Measurements from ENCODE around the gene SUSD1. TPM values are rescaled to one million over a fixed set of nuclear protein-coding genes. Genes with fewer than 3 reads are reported as not detected.

The SUSD1 gene
- total and polyA plus RNA-seq, 9 of the 15 experiments (the other 6 are each of a cell fraction or from before 2014, with no cell fraction given): 10.9 to 44.4 (median 36.1) TPM

DNA sequence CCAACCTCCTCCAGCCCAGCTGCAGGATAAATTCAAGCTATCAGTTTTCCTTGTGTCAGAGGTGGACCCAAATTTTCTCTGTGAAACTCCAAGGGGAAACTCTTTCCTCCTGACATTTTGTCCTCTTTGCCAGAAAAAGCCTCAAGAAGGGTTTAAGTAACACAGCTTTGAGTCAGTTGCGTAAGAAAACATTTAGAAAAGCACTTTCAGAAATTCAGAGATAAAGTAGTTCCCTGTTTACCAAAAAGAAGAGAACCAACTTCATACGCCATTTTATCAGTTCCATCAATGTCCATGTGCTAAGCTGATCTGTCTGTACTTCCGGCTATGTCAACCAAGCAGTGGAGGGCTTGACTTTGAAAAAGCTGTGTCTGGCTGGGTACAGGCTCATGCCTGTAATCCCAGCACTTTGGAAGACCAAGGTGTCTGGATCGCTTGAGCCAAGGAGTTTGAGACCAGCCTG is 19.9 kb upstream of the SUSD1 start (continued):
- TF ChIP-seq, protein P1, sequence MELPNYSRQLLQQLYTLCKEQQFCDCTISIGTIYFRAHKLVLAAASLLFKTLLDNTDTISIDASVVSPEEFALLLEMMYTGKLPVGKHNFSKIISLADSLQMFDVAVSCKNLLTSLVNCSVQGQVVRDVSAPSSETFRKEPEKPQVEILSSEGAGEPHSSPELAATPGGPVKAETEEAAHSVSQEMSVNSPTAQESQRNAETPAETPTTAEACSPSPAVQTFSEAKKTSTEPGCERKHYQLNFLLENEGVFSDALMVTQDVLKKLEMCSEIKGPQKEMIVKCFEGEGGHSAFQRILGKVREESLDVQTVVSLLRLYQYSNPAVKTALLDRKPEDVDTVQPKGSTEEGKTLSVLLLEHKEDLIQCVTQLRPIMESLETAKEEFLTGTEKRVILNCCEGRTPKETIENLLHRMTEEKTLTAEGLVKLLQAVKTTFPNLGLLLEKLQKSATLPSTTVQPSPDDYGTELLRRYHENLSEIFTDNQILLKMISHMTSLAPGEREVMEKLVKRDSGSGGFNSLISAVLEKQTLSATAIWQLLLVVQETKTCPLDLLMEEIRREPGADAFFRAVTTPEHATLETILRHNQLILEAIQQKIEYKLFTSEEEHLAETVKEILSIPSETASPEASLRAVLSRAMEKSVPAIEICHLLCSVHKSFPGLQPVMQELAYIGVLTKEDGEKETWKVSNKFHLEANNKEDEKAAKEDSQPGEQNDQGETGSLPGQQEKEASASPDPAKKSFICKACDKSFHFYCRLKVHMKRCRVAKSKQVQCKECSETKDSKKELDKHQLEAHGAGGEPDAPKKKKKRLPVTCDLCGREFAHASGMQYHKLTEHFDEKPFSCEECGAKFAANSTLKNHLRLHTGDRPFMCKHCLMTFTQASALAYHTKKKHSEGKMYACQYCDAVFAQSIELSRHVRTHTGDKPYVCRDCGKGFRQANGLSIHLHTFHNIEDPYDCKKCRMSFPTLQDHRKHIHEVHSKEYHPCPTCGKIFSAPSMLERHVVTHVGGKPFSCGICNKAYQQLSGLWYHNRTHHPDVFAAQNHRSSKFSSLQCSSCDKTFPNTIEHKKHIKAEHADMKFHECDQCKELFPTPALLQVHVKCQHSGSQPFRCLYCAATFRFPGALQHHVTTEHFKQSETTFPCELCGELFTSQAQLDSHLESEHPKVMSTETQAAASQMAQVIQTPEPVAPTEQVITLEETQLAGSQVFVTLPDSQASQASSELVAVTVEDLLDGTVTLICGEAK (IDR thresholded peaks at IDR 0.05): no peak
- TF ChIP-seq, protein P1 (CRISPR knock-in tag; IDR thresholded peaks at IDR 0.05): no peak
- TF ChIP-seq MYC (IDR thresholded peaks at IDR 0.05; ENCODE audit: low read depth, low read length): peak; percentile 59
- no peak; the same call in 1 of the 2 replicates for TF ChIP-seq MYC (CRISPR knock-in tag; IDR thresholded peaks at IDR 0.05; ENCODE audit: borderline replicate concordance, low read depth)
- no peak for TF ChIP-seq HNRNPUL1 (IDR thresholded peaks at IDR 0.05; ENCODE audit: low read length)
- TF ChIP-seq ZNF239 (CRISPR knock-in tag; IDR thresholded peaks at IDR 0.05): peak; percentile 61; the same call in 1 of the 2 replicates
- no peak for TF ChIP-seq ZNF165 (CRISPR knock-in tag; IDR thresholded peaks at IDR 0.05; ENCODE audit: borderline replicate concordance)
- no peak for TF ChIP-seq ZFP30 (CRISPR knock-in tag; IDR thresholded peaks at IDR 0.05; ENCODE audit: borderline replicate concordance)
- TF ChIP-seq HNRNPH1 (optimal IDR thresholded peaks at IDR 0.05; ENCODE audit: low read depth, low read length): no peak
- peak; percentile 88 for TF ChIP-seq L3MBTL2 (IDR thresholded peaks at IDR 0.05)

Measured in K562 (cell line).